HG03066 (cell line): Measurements from ENCODE around the gene PDIK1L.

ENCODE experiments used
- ATAC-seq: cut with Tn5 transposase; IDR thresholded peaks from one replicate; pipeline ENCODE4 v1.9.1; 2021; ENCODE audit warnings: low read depth; ENCODE audit not compliant: unreplicated experiment

The PDIK1L gene

GRCh38 chr1:26111530-26112406 is at the start of gene PDIK1L:
Gene PDIK1L (plus strand): TSS chr1:26111824. CDS start chr1:26114309, 2,485 bp downstream.
- peak; percentile 64 for ATAC-seq

- ATAC-seq, result no peak
These were observed 47.1 kb upstream of the PDIK1L start for GRCh38 chr1:26064553-26064952.

- no peak for ATAC-seq
These were observed 45.5 kb upstream of the PDIK1L start for GRCh38 chr1:26066160-26066559.

GRCh38 chr1:26066857-26067256 is 44.8 kb upstream of the PDIK1L start:
- no peak for ATAC-seq

- no peak for ATAC-seq
These were observed 44.2 kb upstream of the PDIK1L start, which contains the start of gene TRIM63 for GRCh38 chr1:26067432-26067911. Gene TRIM63 (minus strand): TSS chr1:26067630. CDS start chr1:26067494, 136 bp downstream.

GRCh38 chr1:26069941-26070295 is 41.7 kb upstream of the PDIK1L start:
- ATAC-seq, result no peak

- no peak for ATAC-seq
These were observed 41.2 kb upstream of the PDIK1L start for GRCh38 chr1:26070296-26070962.

- no peak for ATAC-seq
These were observed 40.7 kb upstream of the PDIK1L start for GRCh38 chr1:26070963-26071342.

GRCh38 chr1:26072305-26072704 is 39.3 kb upstream of the PDIK1L start:
- ATAC-seq, result no peak

- ATAC-seq, result no peak
These were observed 36.0 kb upstream of the PDIK1L start for GRCh38 chr1:26075421-26076144.

GRCh38 chr1:26077524-26077923 is 34.1 kb upstream of the PDIK1L start:
- ATAC-seq, result no peak

- ATAC-seq, result no peak
These were observed 33.1 kb upstream of the PDIK1L start for GRCh38 chr1:26078286-26079177.

GRCh38 chr1:26079178-26079563 is 32.5 kb upstream of the PDIK1L start:
- no peak for ATAC-seq

- no peak for ATAC-seq
These were observed 31.4 kb upstream of the PDIK1L start for GRCh38 chr1:26079960-26080814.

GRCh38 chr1:26081267-26082019 is 30.2 kb upstream of the PDIK1L start:
- ATAC-seq, result no peak

GRCh38 chr1:26082020-26082350 is 29.6 kb upstream of the PDIK1L start:
- ATAC-seq, result no peak

GRCh38 chr1:26083208-26083607 is 28.4 kb upstream of the PDIK1L start:
- ATAC-seq, result no peak

- ATAC-seq, result no peak
These were observed 27.5 kb upstream of the PDIK1L start for GRCh38 chr1:26084091-26084561.
